HCT116 (cell line): ENCODE measurements around the gene ALCAM. TPM values are rescaled to one million over a fixed set of nuclear protein-coding genes. Genes with fewer than 3 reads are reported as not detected.

ENCODE experiments used
- ATAC-seq: fragments of 200-7000 bp; cut with Tn5 transposase; 2 replicates; pipeline ENCODE4 v1.9.1; 2020; ENCODE audit warnings: mild to moderate bottlenecking, moderate library complexity
- BruUV-seq: library from RNA; stranded (reverse); fragments of 400-500 nt; replicated peaks from 2 replicates; lab custom pipeline; 2021; lab: Mats Ljungman, UMichigan
- CTCF ChIA-PET: fragments of 300-600 bp; sonication (Branson Sonifier 250); formaldehyde crosslinking; loops from one replicate; lab custom pipeline; 2021; ENCODE audit warnings: antibody characterized with exemption; lab: Charles Lee
- POLR2A ChIA-PET: fragments of 300-600, 350-600 bp; sonication (Branson Sonifier 250); formaldehyde crosslinking; loops from one replicate; lab custom pipeline; 2021; ENCODE audit warnings: antibody characterized with exemption; lab: Charles Lee
- RAD21 ChIA-PET, 2 experiments: fragments of 300-600 bp; sonication (Branson Sonifier 250); formaldehyde crosslinking; loops; one replicate each; lab custom pipeline; 2023; ENCODE audit warnings: low total read pairs in 2 of 2; ENCODE audit not compliant: uncharacterized antibody in 2 of 2, unreplicated experiment in 2 of 2, low non-redundant PET in 1 of 2; lab: Charles Lee
- DNase-seq: peaks from one replicate; pipeline ENCODE4 v3.0.0-alpha.2; 2010; ENCODE audit warnings: low read depth, low spot score
- H2AFZ ChIP-seq: fragments of 200-600 bp; shearing (Covaris generic), sonication (generic); 2 replicates; pipeline ENCODE4 v1.6.1; 2017; ENCODE audit warnings: low read depth, mixed run types, mixed read lengths, antibody characterized with exemption, low read length; ENCODE audit not compliant: poor library complexity, severe bottlenecking
- H3K27ac ChIP-seq: 2 replicates; pipeline ENCODE4 v1.5.1; 2012; ENCODE audit warnings: low read depth, low read length
- H3K27me3 ChIP-seq: fragments of 200-600 bp; sonication (generic); 2 replicates; pipeline ENCODE4 v1.6.1; 2016; ENCODE audit warnings: mixed run types, low read length, mixed read lengths; ENCODE audit not compliant: insufficient read depth
- H3K36me3 ChIP-seq, 2 experiments: fragments of 200-500 bp in 1 of 2; fragments of 200-600 bp in 1 of 2; sonication (Bioruptor generic) in 1 of 2; sonication (generic) in 1 of 2; 2 replicates each; pipeline versions ENCODE4 v1.5.1 to v1.6.1; 2014 to 2016; ENCODE audit warnings: low read length in 2 of 2, inconsistent platforms in 1 of 2, mixed read lengths in 1 of 2, mixed run types in 1 of 2; ENCODE audit not compliant: insufficient read depth in 2 of 2, control insufficient read depth in 1 of 2
- H3K4me1 ChIP-seq, 2 experiments: fragments of 200-600 bp in 1 of 2; sonication (generic) in 1 of 2; 2 replicates each; pipeline versions ENCODE4 v1.5.1 to v1.6.1; 2012 to 2017; ENCODE audit warnings: low read length in 2 of 2, inconsistent platforms in 1 of 2, mild to moderate bottlenecking in 1 of 2, mixed read lengths in 1 of 2, mixed run types in 1 of 2, moderate library complexity in 1 of 2; ENCODE audit not compliant: insufficient read depth in 2 of 2, control insufficient read depth in 1 of 2
- H3K4me2 ChIP-seq: fragments of 200-600 bp; sonication (generic); 2 replicates; pipeline ENCODE4 v1.6.1; 2017; ENCODE audit warnings: mixed run types, low read length, mixed read lengths
- H3K4me3 ChIP-seq, 2 experiments: fragments of 200-600 bp in 1 of 2; sonication (generic) in 1 of 2; replicated peaks in 1 of 2; 2 replicates each; pipeline ENCODE4 v1.5.1; 2011 to 2016; ENCODE audit warnings: low read length in 2 of 2, control low read depth in 1 of 2, low read depth in 1 of 2, mild to moderate bottlenecking in 1 of 2, mixed read lengths in 1 of 2, mixed run types in 1 of 2
- H3K79me2 ChIP-seq: fragments of 200-600 bp; sonication (generic); 2 replicates; pipeline ENCODE4 v1.6.1; 2017; ENCODE audit warnings: mild to moderate bottlenecking, mixed run types, low read length, moderate library complexity, mixed read lengths; ENCODE audit not compliant: insufficient read depth
- H3K9ac ChIP-seq: fragments of 200-600 bp; sonication (generic); 2 replicates; pipeline ENCODE4 v1.6.1; 2016; ENCODE audit warnings: low read length, mixed read lengths
- H3K9me2 ChIP-seq: fragments of 200-600 bp; sonication (generic), shearing (Covaris generic); 2 replicates; pipeline ENCODE4 v1.6.1; 2017; ENCODE audit warnings: mixed run types, mild to moderate bottlenecking, moderate library complexity; ENCODE audit not compliant: insufficient read depth
- H3K9me3 ChIP-seq, 2 experiments: fragments of 200-500 bp in 1 of 2; fragments of 200-600 bp in 1 of 2; sonication (Bioruptor generic) in 1 of 2; sonication (generic) in 1 of 2; 2 replicates each; pipeline ENCODE4 v1.6.1; 2014 to 2017; ENCODE audit warnings: low read length in 2 of 2, mixed read lengths in 2 of 2, inconsistent platforms in 1 of 2, low read depth in 1 of 2, mild to moderate bottlenecking in 1 of 2, mixed run types in 1 of 2, moderate library complexity in 1 of 2; ENCODE audit not compliant: control insufficient read depth in 1 of 2, insufficient read depth in 1 of 2
- H4K20me1 ChIP-seq: fragments of 200-600 bp; sonication (generic), shearing (Covaris generic); 2 replicates; pipeline ENCODE4 v1.6.1; 2017; ENCODE audit warnings: mixed run types, mild to moderate bottlenecking, moderate library complexity; ENCODE audit not compliant: insufficient read depth
- CTCF ChIP-seq, 3 experiments: fragments of 200-600 bp in 1 of 3; sonication (generic) in 1 of 3; IDR thresholded peaks in 2 of 3; conservative IDR thresholded peaks in 1 of 3; 2 replicates each; pipeline ENCODE4 v1.5.1; 2012 to 2017; ENCODE audit warnings: low read depth in 2 of 3, low read length in 2 of 3, antibody characterized with exemption in 1 of 3, borderline replicate concordance in 1 of 3, control low read depth in 1 of 3, mild to moderate bottlenecking in 1 of 3, mixed read lengths in 1 of 3, mixed run types in 1 of 3, moderate library complexity in 1 of 3; ENCODE audit not compliant: insufficient read depth in 1 of 3
- POLR2AphosphoS5 ChIP-seq: IDR thresholded peaks from 2 replicates; pipeline ENCODE4 v1.6.1; 2011; ENCODE audit warnings: mild to moderate bottlenecking, low read depth, low read length, moderate library complexity
- RAD21 ChIP-seq: IDR thresholded peaks from 2 replicates; pipeline ENCODE4 v1.6.1; 2012; ENCODE audit warnings: low read depth, mild to moderate bottlenecking
- TCF7L2 ChIP-seq: IDR thresholded peaks from 2 replicates; pipeline ENCODE4 v1.7.0; 2011; ENCODE audit warnings: borderline replicate concordance, inconsistent platforms; ENCODE audit not compliant: insufficient read depth, insufficient read length; ENCODE audit errors: extremely low read depth
- ZNF274 ChIP-seq: fragments of 200-500 bp; sonication (Bioruptor generic); IDR thresholded peaks from 2 replicates; pipeline ENCODE4 v1.6.1; 2014; ENCODE audit warnings: mild to moderate bottlenecking, low read depth, low read length, inconsistent platforms
- intact Hi-C: fragments of 100-400 bp; cut with micrococcal nuclease; formaldehyde crosslinking; loops from 2 replicates; pipeline ENCODE4 v1.10.0; 2022
- total RNA-seq: library from RNA; stranded (reverse); gene quantifications from one replicate; pipeline ENCODE4 v1.2.1, GENCODE V29; 2021; ENCODE audit not compliant: unreplicated experiment

Gene ALCAM
- total RNA-seq, 1 experiment from 2014 or later: 56.7 TPM

GRCh38 chr3:105365391-105366325 lies 1.1 kb upstream of the ALCAM start:
- DNase-seq: no peak

More at GRCh38 chr3:105365391-105366325, 1.1 kb upstream of the ALCAM start:
- Histone ChIP-seq H3K79me2 (peaks cover 39% of the 10 kb centered on the region), H3K9ac (peak overlapping the region; percentile 86), H3K36me3 (no peaks in the 10 kb centered on the region), H3K4me2 (peak overlapping the region; percentile 98), H3K9me3 (no peaks in the 10 kb centered on the region), H3K4me1 (peaks cover 9 to 48% of the 10 kb centered on the region in 2 experiments; a peak in 3 of 4 replicates), H3K27me3 (no peaks in the 10 kb centered on the region), H3K9me2 (no peaks in the 10 kb centered on the region), H2AFZ (peak overlapping the region; percentile 99), H3K27ac (peak overlapping the region; percentile 78), H4K20me1 (no peaks in the 10 kb centered on the region)
- RAD21 ChIA-PET: interaction anchor here (0.6 to 1.1 kb wide), 4 partner anchors 152 to 1092 kb away, joined by 3 to 5 read pairs (median 4); no protein-coding TSS in a partner anchor
- ATAC-seq: peak; percentile 20
- POLR2A ChIA-PET: interaction anchor here (0.9 to 2.0 kb wide), 2 partner anchors 10 to 761 kb away, joined by 3 to 9 read pairs; no protein-coding TSS in a partner anchor
- intact Hi-C loops: loop anchor here (2.0 to 10.0 kb wide), 9 partner anchors 381 to 1373 kb away; no protein-coding TSS in a partner anchor
- CTCF ChIA-PET: interaction anchor here (0.7 to 3.7 kb wide), 4 partner anchors 740 to 1092 kb away, joined by 3 to 20 read pairs (median 6); no protein-coding TSS in a partner anchor
- no peak for TF ChIP-seq CTCF (IDR thresholded peaks at IDR 0.05 in 2 of 3, conservative IDR thresholded peaks at IDR 0.05 in 1 of 3; ENCODE audit: borderline replicate concordance in 1 of 3, insufficient read depth in 1 of 3, low read depth in 2 of 3, low read length in 2 of 3)
- no peak for TF ChIP-seq ZNF274
- TF ChIP-seq RAD21: peak; percentile 4; the same call in 1 of the 2 replicates
- no peak for TF ChIP-seq TCF7L2
- no peak for TF ChIP-seq POLR2AphosphoS5
- TF ChIP-seq, all 23 proteins: peak for 1
- peak overlapping the region; percentile 49 to 91 for H3K4me3 ChIP-seq
- TSS peak; percentile 81 for BruUV-seq
